Glomerular visceral epithelial cell (primary cell): ENCODE data around the gene NAP1L5.

Experiments
- DNase-seq: peaks from one replicate; pipeline ENCODE4 v3.0.0-alpha.2; 2016; ENCODE audit errors: extremely low spot score

The NAP1L5 gene

DNA sequence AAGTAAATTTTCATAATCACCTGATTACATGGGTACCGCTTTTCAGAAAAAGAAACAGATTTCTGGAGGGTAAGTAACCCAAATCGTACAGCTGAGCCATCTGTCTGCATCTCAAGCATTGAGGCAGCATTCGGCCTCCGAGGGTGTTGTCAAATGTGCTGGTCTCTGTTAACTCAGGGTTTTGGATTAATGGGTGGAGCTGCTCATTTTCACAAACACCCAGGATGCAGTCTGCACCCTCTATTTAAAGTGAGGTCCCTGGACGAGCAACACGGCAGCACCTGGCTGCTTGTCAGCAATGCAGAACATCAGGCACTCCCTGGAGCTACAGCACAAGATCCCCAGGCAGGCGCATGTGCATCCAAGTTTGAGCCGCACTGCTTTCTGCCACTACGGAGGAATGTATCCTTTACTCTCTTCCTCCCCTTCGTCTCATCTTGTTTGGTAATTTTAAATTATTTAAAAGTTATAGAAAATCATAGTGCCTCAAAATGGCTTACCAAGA is 24.7 kb upstream of the NAP1L5 start:
- DNase-seq: no peak

DNA sequence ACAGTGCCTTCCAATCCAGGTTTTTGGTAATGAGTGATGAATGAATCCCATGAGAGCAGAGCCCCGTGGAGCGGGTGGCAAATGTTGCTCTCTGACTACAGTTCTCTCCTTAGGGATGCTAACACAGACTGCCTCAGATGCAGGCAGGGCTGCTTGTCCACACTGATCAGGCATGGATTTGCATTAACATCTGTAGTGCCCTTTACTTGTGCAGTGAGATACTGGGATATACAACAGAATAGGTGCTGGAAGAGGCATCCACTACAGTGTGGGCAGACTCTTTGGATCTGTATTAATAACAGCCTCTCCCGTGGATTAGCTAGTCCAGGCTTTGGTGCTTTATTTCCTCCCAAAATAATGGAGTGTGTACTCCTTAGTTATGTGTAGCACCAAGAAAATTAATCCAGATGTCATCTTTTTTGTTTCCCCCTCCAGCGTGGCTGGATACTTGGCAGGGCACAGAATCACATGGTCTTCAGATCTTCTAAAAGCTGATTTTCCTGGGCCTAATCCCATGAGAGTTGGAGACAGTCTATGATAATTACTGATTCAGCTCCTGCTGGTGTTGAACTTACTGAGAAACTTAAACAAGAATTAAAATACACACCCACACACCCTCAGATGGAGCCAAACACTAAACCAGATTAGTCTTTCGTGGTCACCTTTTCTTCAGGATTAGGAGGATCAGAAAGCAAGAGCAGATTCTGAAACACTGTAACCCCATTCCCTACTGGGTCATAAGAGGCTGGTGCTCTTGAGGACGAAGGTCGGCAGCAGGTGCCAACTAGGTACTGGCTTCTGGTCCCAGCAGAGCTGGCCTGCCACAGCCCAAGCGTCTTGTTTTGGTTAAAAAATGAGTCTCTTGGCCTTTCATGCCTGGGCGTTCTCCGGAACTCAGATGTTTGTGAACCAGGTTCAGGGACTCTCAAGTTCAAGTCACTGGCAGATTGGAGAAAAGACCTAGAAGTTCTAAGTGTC is 23.1 kb upstream of the NAP1L5 start:
- no peak for DNase-seq

DNA sequence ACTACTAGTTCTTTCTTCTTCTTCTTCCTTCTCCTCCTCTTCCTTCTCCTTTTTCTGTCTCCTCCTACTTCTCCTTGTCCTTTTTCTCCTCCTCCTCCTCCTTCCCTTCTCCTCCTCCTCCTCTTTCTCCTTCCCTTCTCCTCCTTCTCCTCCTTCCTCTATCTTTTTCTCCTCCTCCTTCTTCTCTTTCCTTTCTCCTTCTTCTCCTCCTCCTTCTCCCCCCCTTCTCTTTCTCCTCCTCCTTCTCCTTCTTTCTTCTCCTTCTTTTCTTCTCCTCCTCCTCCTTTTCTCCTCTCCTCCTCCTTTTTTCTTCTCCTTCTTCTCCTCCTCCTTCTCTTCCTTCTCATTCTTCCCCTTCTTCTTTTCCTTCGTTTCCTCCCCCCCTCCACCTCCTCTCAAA is 21.8 kb upstream of the NAP1L5 start:
- DNase-seq: no peak

DNA sequence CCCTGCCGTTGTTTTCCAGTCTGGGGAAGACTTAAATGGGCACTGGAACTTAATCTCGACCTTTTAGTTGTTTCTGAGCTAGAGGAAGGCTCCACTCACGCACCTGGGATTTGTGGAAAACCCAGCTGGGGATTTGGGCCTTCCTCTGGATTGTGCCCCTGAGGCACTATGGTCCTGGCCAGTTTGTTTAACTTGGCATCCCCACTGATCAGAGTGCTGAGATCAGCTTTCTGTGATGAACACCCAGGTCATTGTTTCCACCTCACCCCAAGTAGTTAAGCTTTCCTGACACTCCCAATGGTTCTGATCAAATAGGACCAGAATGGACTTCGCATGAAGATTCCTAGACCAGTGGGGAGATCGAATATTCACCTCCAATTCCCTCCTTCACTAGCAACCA is 20.5 kb upstream of the NAP1L5 start:
- no peak for DNase-seq

DNA sequence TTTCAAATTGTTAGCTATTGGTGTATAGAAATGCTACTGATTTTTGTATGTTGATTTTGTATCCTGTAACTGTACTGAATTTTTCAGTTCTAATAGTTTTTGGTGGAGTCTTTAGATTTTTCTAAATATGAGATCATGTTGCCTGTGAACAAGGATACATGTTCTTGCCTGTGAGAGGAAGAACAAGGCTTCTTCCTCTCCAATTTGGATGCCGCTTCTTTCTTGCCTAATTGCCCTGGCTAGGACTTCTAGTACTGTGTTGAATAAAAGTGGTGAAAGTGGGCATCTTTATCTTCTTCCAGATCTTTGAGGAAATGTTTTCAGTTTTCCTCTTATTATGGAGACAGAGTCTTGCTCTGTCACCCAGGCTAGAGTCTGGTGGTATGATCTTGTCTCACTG is 16.2 kb upstream of the NAP1L5 start:
- DNase-seq: no peak

DNA sequence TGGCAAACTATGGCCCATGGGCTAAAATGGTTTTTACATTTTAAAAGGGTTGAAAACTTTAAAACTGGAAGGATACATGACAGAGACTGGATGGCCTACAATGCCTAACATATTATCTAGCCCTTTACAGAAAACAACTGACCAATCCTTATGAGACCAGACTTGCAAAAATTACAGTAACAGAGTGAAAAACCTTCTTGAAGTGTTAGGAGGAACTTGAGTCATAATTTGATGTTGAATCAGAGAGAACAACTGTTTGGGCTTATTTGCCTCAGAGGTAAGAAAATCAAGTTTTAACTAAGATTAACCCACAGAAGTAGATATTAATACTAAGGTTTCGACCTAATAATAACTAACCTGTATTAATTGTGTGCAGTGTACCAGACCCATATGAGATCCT is 12.4 kb upstream of the NAP1L5 start:
- DNase-seq: no peak

DNA sequence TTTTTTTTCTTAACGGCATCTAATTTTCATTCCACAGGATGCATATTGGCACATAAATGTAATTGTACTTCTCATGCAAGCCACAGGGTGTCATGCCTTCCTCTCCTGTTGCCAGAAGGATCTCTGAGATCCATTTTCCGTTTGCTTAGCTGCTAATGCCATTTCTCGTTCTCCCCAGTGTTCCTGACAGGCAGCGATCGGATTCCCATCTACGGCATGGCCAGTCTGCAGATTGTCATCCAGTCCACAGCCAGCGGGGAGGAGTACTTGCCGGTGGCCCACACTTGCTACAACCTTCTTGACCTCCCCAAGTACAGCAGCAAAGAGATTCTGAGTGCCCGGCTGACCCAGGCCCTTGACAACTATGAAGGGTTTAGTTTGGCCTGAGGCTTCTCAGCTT is 8.9 kb upstream of the NAP1L5 start:
- DNase-seq: peak; percentile 62

DNA sequence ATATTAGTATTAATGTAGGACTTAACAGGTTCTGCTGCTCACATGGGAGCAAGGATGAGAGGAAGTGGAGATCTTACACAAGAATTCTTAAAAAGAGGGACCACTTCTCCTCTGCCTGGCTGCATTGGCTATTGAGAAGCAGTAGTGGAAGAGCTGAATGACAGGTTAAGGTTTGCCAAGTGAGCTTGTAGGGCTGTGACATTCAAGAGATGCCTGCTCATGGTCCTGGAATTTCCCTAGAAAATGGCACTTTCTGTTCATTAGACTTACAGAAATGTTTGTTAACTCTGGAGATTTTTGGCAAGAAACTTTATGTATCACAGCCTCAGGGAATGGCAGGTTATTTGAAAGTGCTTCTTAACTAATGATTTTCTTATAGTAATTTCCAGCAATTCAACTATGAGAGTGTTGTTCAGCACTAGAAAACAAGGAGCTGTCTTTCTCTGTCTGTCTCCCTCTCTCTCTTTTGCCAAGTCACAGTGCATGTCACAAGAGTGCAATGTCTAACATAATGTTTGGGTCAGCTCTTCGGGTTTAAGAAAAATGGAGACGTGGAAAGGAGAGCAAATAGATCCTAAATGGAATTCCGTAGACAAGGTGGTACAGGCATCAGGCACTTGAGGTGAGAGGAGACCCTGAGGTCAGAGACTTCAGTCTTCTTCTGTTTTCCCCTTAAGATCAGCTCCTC is 8.3 kb upstream of the NAP1L5 start:
- peak; percentile 10 for DNase-seq

DNA sequence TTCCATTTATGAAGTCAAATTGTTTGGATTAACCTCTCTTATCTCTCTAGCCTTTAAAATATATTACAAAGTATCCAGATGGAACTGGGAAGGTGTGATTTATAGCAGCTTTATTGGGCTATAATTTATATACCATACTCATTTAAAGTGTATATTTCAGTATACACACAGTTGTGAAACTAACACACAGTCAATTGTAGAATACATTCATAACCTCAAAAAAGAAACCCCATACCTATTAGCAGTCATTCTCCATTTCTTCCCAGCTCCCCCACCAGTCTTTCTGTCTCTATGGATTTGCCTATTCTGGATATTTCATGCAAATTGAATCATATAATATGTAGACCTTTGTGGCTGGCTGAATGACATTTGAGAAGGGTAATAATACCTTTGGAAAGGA is 7.6 kb upstream of the NAP1L5 start:
- no peak for DNase-seq

DNA sequence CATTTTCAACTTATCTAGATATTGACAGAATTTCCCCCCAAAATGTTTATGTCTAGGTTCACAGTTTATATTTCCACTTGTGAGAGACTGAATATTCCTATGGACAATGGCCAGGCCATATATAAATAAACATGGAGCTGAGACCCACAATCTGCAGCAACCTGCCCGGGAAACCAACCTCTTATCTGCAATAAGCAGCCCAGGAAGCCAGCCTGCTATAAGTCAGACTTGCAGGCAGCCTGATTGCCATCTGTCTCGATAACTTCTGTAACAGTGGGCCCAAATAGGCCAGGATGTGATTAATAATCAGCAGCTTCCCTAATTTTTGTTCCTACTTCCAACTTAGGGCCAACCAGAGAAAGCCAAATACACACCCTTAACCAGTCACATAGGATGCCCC is 5.2 kb upstream of the NAP1L5 start:
- DNase-seq: no peak

DNA sequence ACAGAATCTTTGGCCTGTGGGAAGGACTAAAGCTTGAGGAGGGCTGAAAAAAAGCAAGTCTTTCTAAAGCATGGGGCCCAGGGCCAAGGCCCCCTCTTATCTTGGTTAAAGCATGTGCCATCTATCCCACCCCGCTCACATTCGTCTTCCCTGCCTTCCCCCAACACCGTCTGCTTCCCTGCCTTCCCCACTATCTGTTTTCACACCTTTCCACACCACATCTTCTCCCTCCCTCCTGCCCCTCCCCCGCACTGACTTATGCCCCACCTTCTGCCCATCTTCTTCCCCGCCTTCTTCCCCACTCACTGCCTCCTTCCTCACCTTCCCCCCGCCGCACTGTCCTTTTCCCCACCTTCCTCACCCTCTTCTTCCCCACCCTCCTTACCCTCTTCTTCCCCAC is 890 bp upstream of the NAP1L5 start:
- DNase-seq: no peak

DNA sequence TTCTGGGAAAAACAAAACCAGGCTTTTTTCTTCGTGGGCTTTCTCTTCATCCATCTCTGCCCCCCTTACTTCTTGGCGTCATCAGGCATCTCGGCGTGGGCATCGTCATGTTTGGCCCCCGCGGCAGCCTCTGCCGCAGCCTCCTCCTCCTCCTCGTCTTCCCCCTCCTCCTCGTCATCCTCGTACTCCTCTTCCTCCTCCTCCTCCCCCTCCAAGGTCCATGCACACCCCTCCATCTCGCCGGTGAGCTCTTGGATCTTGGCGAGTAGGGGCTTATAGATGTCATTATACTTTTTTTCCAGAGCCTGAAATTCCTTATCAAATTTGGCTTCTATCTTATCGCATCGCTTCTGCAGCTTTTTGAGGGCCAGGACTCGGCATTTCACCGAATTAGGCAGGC is 488 bp downstream of the NAP1L5 start:
- DNase-seq: peak; percentile 29

DNA sequence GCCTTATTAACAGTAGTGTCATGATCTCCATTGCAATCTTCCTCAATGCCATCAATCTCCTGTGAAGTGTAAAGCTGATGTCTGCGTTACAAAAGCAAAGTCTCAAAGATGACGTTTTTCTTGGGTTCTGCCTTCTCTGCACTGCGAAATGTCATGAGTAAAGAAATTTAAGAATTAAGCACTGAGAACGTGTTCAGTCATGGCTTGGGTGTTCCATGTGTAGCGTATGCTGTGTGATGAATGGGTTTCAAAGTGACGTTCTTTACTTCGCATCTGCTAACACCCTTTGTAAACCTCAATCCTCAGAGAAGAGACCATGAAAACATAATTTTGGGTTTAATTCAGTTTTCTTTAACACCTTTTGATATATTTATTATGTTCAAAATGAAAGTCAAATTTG is 999 bp downstream of the NAP1L5 start:
- DNase-seq: no peak

DNA sequence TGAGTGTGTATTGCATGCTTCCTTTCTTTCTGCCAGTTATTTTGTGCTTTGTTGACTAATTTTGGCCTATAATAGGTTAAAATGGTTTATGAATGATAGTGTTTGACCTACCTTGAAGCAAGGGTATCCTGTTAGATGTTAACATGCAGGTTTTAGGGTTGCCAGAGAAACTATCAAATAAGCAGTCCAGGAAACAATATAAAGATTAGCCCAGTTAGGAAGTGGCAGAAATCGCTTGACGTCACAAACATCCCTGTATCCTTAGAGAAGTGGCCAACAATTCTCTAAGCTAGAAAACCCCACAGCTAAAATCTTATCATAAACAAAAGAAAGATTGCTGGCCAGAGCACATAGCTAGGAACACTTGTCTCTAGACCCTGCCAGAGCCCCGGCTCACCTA is 3.8 kb downstream of the NAP1L5 start:
- no peak for DNase-seq

DNA sequence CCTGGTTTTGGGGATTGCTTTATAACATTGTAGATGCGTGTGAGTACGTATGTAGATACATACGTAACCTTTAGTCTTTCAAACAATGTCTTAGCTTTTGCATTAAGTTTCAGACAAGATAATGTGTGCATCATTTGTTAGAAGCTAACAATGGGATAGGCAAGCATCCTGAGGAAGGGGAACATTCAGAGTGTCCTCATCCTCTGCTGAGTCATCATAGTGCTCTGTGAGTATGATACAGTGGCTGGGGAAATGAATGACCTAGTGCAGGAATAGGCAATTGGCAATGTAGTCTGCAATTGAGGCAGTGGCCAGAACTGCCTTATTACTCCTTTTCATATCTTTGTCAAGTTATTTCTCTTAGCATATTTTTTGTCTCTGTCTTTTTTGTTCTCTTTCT is 7.3 kb downstream of the NAP1L5 start:
- DNase-seq: peak; percentile 8

DNA sequence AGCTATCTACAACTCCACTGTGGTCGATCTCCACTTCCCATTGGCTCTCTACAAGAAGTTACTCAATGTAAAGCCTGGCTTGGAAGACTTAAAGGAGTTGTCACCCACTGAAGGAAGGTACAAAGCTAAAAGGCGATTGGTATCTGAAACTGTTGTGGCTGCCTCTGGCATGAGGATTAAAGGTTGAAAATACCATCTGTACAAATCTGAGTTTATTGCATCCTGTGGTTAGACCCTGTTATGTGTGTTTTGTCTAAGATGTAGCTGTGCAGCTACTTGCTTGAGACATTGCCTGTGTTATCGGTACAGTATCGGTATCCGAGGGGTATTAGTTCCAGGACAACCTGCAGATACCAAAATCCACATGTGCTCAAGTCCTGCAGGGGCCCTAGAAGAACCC is 16.4 kb downstream of the NAP1L5 start:
- DNase-seq: no peak

DNA sequence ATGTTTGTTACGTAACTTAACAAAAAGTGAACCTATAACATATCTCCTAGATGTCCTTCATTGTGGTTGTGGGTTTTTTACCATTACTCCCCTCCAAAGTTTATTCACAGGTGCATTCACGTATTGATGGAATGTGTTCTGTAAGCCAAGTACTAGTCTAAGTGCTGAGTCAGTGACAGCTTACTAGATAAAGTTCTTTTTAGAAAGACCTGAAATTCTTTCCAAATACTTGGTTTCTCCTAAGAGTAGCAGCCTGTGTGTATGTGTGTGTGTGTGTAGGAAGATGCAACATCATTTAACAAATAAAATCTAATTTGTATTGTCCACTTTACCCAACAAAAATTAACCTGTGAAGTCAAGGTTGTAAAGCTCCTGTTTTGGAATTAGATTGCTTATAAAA is 22.1 kb downstream of the NAP1L5 start:
- no peak for DNase-seq

DNA sequence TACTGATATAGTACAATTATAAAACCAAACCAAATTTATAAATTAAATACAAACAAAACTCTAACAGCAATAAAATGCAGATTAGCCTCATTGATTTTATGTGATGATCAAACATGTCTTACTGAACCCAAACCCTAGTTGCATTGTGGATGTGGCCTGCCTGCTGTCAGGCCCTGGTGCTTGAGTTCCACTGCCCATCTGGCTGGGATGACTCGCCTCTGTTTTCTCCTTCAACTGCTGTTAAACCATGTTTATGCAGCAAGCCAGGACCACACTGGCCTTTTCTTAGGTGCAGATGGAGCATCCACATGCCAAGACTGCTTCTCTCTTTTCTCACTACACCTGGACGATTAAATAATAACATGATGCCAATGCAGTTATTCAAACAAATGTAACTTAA is 22.6 kb downstream of the NAP1L5 start:
- peak; percentile 8 for DNase-seq

DNA sequence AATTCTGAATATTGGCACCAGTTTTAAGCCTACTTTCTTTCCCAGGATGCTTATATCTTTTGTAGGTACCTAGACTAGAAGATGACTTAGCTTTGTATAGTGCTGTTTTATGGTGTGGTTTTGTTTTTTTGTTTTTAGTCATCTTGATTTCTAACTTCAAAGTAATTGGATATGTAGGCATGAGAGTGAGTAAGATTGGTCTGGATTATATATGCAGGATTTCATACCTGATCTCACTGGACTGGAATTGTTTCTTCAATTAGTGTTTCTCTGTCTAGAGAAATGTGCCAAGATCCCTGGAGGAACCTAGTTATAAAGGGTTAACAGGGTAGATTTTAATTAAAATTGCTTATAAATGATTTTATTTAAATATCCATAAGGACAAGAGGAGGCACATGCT is 23.1 kb downstream of the NAP1L5 start:
- DNase-seq: no peak

DNA sequence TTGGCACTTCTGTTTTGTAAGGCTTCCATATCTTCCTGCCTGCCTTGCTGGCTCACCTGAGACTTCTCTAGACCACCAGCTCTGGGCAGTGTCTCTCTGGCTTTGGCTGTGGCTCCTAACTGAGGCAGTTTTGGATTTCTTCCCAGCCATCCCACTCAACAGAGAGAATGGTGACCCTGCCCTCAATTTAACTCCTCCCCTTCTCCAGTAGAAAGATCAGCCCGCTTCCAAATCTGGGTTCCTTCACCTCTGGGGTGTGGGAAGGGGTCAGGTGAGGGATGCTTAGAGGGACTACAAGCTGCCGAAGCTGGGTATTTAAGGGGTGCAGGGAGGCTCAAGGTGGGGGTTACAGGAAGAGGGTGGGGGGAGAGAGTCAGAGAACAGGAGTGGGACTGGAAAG is 23.7 kb downstream of the NAP1L5 start:
- no peak for DNase-seq

DNA sequence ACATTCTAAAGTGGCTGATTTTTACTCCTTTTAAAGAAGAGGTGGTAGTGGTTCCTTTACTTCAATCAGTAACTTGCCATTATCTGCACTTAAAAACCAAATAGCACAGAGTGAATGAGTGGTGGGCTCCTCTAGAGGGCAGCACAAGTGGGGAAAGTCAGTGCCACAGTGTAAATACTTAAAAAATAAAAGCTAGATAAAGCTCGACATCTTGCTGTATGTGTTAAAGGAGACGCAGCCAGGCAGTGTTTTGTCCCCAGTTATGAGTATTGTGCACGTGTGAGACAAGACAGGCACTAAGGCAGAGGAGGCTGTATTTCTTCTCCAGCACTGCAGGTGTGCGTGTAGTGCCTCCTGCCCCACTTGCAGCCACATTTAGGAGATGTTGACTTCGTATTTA is 24.6 kb downstream of the NAP1L5 start:
- DNase-seq: peak; percentile 25

DNA sequence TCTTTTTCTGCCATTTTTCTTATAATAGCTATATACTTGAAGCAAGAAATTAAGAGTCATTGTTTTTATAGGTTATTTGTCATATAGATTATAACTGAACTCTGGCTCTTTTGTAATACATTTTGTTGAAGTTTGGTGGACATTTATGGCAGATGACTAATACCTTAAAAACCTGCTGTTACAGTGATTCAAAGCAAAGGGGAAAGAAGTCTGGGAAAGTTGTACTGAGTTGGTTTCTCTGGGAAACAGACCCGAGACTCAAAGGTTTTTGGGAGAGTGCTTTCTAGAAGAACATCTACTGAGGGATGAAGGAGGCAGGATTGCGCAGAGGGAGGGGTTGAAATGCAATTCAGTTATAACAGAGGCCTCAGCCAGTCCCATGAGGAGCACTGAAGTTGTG is 35.9 kb downstream of the NAP1L5 start:
- DNase-seq: peak; percentile 5
